Central memory CD8-positive, alpha-beta T cell (primary cell): Measurements from ENCODE around the gene ARHGAP29.

Experiments
- ATAC-seq: fragments of 150-1000 bp; cut with Tn5 transposase; replicated peaks from 2 replicates; pipeline ENCODE4 v1.10.0; 2022; ENCODE audit warnings: mild to moderate bottlenecking, moderate FRiP score, moderate number of reproducible peaks; ENCODE audit not compliant: poor library complexity, severe bottlenecking; ENCODE audit errors: extremely low read depth
- DNase-seq, 2 donors: peaks; one replicate each; pipeline ENCODE4 v3.0.0; 2021; ENCODE audit warnings: low spot score in 2 of 2
- H3K27ac Mint-ChIP-seq: one replicate; pipeline ENCODE4 v1.8.0; 2022; ENCODE audit warnings: low read depth, mild to moderate bottlenecking, moderate library complexity, mixed read lengths
- H3K27me3 Mint-ChIP-seq: one replicate; pipeline ENCODE4 v1.8.0; 2022; ENCODE audit warnings: mixed read lengths
- H3K36me3 Mint-ChIP-seq: one replicate; pipeline ENCODE4 v1.8.0; 2022; ENCODE audit warnings: mild to moderate bottlenecking, moderate library complexity, mixed read lengths; ENCODE audit not compliant: insufficient read depth
- H3K4me1 Mint-ChIP-seq: one replicate; pipeline ENCODE4 v1.8.0; 2022; ENCODE audit warnings: mixed read lengths
- H3K4me3 Mint-ChIP-seq: one replicate; pipeline ENCODE4 v1.8.0; 2022; ENCODE audit warnings: mild to moderate bottlenecking, moderate library complexity, mixed read lengths
- H3K9me3 Mint-ChIP-seq: one replicate; pipeline ENCODE4 v1.8.0; 2022; ENCODE audit warnings: mixed read lengths

Gene ARHGAP29

DNA sequence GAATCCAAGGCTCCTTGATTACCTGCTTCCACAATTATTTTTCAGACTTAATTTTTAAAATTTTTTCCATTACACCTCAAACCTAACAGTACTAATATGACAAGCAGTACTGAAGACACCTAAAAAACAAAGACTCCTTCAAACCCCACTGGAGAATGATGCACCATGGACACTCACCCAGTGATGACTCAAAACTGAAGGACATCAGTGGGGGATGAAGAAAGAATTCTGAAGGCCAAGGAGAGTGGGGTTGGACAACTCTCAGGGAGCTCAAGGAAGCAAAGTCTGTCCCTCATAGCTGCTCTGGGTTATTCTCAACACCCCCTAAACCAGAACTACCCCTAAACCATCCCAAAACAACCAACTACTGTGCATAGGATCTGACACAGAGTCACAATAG, 2.4 kb upstream of the ARHGAP29 start:
- Mint-ChIP-seq H3K27ac (no peak overlapping the region), H3K27me3 (peaks cover 89% of the 10 kb centered on the region), H3K4me3 (no peak overlapping the region), H3K36me3 (no peaks in the 10 kb centered on the region), H3K4me1 (peaks cover 12% of the 10 kb centered on the region), H3K9me3 (peaks cover 10% of the 10 kb centered on the region)
- no peak for DNase-seq
- no peak for ATAC-seq

DNA sequence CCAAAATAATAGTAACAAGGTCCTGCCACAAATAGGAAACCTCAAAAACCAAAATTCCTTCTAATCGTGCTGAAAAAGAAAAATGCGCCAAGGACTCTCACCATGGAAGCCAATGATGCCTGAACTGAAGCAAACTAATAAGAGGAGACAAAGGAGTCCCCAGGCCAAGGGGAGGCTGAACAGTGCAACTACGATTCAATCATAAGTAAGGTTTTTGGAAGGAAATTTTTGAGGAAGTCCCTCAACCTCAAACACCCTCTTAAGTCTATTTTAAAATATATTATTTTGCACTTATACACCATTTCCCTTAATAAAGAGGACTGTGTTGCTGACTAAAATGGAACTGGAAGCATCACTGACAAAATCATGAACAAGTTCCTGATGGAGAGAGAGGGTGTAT, 1.7 kb upstream of the ARHGAP29 start:
- peaks cover 10% of the 10 kb centered on the region for H3K9me3 Mint-ChIP-seq
- H3K36me3 Mint-ChIP-seq: no peaks in the 10 kb centered on the region
- DNase-seq (no peak), ATAC-seq (no peak)
- H3K27ac Mint-ChIP-seq: no peak overlapping the region
- peaks cover 89% of the 10 kb centered on the region for H3K27me3 Mint-ChIP-seq
- H3K4me1 Mint-ChIP-seq: peaks cover 12% of the 10 kb centered on the region
- H3K4me3 Mint-ChIP-seq: no peak overlapping the region

DNA sequence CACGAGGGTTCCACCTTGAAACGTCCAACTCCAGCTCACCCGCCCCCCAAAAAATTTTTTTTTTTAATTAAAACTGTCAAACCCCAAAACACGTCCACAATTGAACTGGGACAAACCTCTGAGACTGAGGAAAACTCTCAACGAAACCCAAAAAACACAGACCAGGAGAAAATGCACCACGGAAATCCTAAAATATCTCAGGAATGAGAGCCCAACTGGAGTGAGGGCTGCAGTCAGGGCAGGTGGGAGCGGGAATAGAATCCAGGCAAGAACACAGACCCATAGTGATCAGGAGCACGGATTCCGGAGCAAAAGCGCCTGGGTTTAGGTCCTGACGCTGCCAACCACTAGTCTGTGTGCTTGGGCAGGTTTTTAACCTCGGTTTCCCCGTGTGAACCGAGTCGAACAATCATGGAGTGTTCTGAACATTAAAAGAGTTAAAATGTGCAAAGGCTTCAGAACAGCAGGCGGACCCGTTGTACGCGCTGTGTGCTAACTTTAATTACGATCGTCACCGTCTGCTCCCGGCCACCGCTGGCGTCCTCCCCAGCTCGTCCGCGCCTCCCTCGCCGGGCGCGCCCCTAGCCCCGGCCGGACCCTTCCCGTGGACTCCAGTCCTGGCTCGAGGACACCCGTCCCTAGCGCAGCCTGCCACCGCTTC, 624 bp downstream of the ARHGAP29 start:
- ATAC-seq (no peak), DNase-seq (no peak)
- Mint-ChIP-seq H3K36me3 (no peaks in the 10 kb centered on the region), H3K27ac (no peak overlapping the region), H3K4me3 (peak overlapping the region; percentile 42), H3K4me1 (peaks cover 12% of the 10 kb centered on the region), H3K27me3 (peaks cover 87% of the 10 kb centered on the region), H3K9me3 (no peaks in the 10 kb centered on the region)

DNA sequence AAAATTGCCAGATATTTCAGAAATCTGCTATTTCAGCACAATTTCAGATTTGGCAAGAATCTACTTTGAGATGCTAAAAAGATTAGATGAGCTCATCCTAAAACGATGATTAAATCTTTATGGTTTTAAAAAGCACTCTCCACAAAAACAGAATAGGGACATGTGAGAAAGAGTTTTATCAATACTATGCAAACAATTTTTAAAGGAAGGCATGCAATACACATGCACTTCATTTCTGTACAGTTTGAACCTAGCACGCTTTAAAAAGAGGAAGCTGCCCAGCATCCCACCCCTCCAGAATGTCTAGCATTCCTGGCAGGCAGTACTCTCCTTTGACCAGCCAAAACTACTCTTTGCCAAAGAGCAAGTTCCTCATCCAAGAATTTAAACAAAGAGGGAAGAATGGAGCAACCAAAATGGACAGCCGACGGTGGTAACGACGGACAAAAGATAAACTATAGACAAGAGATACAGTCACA, 1.3 kb downstream of the ARHGAP29 start:
- Mint-ChIP-seq H3K27me3 (peaks cover 87% of the 10 kb centered on the region), H3K27ac (no peak overlapping the region), H3K36me3 (no peaks in the 10 kb centered on the region), H3K4me3 (peak overlapping the region; percentile 42), H3K4me1 (peaks cover 12% of the 10 kb centered on the region), H3K9me3 (no peaks in the 10 kb centered on the region)
- ATAC-seq (no peak), DNase-seq (no peak)

DNA sequence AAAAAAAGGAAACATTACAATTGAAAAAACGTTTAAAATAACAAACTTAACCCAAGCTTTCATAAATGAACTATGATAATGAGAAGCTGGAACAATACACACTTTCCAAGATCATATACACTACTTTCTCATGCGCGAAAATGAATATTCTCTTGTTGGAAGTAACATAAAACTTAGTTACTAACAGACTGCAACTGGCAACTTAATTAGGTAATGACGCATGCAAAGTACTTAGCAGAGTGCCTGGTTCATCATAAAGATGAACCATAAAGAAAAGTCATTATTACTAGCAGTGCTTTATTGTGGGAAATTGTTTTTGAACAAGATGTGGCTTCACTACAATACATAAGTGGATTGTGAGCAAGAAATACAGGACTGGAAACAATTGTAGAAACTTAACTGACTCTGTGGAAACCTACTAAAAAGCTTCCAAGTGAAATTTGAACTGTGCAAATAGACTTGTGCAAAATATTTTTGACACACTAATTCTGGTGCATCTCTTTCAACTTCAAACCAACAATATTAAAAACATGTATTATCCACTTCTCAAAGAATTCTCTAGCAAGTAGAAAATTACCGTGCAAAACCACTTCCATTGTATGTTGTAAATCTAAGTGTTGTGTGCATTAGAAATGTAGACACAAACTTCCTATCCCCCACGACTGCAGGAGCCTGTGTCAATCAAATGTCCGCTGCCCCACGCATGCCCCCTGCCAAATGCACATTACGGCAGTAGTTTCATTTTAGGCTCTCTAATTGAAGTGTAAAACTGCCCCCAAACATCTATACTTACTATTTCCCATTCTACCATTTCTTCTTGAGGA, 2.0 kb downstream of the ARHGAP29 start:
- ATAC-seq (no peak), DNase-seq (no peak)
- no peak overlapping the region for H3K27ac Mint-ChIP-seq
- H3K4me1 Mint-ChIP-seq: peaks cover 12% of the 10 kb centered on the region
- no peaks in the 10 kb centered on the region for H3K9me3 Mint-ChIP-seq
- peaks cover 82% of the 10 kb centered on the region for H3K27me3 Mint-ChIP-seq
- H3K4me3 Mint-ChIP-seq: no peak overlapping the region
- H3K36me3 Mint-ChIP-seq: no peaks in the 10 kb centered on the region

DNA sequence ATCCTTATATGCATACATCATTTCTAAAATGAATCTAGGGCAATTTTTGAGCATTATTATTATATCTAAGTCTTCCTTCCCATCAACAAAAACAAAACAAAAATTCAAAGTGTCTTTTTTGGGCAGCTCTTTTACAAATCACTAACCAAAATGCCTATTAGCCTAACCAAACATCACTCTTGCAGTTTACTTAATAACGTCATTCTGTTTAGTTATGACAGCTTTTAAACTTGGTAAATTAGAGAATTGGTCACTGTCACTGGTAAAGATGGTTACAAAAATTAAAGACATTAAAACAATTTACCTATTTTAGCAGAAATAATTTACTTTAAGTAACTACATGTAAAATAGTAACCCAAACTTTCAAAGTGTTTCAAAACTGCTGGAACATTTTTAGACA, 2.8 kb downstream of the ARHGAP29 start:
- H3K9me3 Mint-ChIP-seq: no peaks in the 10 kb centered on the region
- DNase-seq (no peak), ATAC-seq (no peak)
- peaks cover 12% of the 10 kb centered on the region for H3K4me1 Mint-ChIP-seq
- no peaks in the 10 kb centered on the region for H3K36me3 Mint-ChIP-seq
- H3K27me3 Mint-ChIP-seq: peaks cover 74% of the 10 kb centered on the region
- H3K4me3 Mint-ChIP-seq: no peak overlapping the region
- no peak overlapping the region for H3K27ac Mint-ChIP-seq

DNA sequence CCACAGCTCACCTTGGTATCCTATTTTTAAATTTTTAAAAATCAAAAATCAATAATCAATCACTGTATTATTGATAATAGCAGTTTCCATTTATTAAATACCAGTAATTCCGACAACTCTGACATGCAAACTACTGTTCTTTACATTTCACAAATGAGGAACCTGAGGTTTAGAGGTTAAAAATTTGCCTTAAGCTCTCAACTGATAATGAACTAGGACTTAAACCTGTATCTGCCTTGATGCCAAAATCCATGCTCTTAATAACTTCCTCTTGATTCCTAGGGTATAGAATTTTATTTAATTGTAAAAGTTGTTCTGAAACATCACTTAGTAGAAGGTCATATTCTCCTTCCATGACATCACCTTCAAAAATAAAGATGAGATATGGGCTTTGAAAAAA, 5.6 kb downstream of the ARHGAP29 start:
- DNase-seq: no peak
- ATAC-seq: no peak
- Mint-ChIP-seq H3K36me3 (no peaks in the 10 kb centered on the region), H3K9me3 (no peaks in the 10 kb centered on the region), H3K4me1 (peaks cover 12% of the 10 kb centered on the region), H3K27ac (no peak overlapping the region), H3K4me3 (no peak overlapping the region), H3K27me3 (peaks cover 55% of the 10 kb centered on the region)

DNA sequence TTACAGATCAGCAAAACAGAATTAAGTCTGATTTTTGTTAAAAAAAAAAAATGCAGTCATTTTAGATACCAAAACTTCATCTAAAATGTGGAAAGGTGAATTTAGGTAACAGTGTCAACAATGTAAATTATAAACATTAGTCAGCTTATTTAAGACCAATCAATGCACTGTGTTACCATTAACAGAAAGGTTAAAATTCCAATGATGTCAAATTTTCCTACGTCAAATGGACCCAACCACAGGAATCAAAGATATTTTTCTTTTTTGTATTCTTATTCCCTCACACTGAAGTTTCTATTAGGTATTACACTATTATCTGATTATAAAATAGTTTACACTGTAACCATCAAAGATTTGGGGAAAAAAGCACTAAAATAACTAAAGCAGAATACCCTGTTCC, 6.5 kb downstream of the ARHGAP29 start:
- Mint-ChIP-seq H3K9me3 (no peaks in the 10 kb centered on the region), H3K4me1 (peaks cover 3% of the 10 kb centered on the region), H3K27me3 (peaks cover 47% of the 10 kb centered on the region), H3K4me3 (no peak overlapping the region), H3K27ac (no peak overlapping the region), H3K36me3 (no peaks in the 10 kb centered on the region)
- DNase-seq (no peak), ATAC-seq (no peak)

DNA sequence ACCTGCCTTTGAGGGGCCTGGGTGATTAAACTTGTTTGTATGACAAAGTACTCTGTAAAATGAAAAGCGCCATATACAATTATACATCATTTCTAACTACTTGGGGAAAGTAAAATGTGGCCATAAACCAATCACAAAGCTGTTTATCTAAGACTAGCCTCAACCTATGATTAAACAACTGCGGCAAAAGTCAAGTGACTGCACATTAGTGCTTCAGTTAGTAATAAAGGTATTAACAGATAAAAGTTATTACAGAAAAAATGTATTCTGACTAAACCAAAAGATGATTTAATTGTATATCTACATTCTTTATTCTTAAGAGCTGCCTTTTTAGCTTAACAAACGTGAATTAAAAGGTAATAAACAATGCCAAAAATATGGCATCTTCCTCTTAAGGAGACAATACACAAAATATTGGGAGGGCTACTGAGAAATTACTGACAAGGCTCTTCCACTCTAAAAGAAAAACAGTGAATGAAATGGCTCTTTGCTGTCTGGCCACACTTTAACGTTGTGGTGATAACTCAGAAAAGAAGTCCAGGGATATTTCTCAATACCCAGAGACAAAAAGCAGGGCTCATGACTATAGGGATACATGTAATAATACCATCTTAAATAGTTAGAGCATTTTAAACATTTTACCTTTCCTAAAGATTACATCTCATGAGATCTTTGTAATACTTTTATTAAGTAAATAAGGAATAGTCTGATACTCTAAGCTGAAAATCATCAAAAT, 8.6 kb downstream of the ARHGAP29 start:
- H3K4me3 Mint-ChIP-seq: no peak overlapping the region
- H3K36me3 Mint-ChIP-seq: no peaks in the 10 kb centered on the region
- ATAC-seq (no peak), DNase-seq (no peak)
- no peaks in the 10 kb centered on the region for H3K9me3 Mint-ChIP-seq
- H3K27ac Mint-ChIP-seq: no peak overlapping the region
- H3K4me1 Mint-ChIP-seq: no peaks in the 10 kb centered on the region
- H3K27me3 Mint-ChIP-seq: peaks cover 27% of the 10 kb centered on the region

DNA sequence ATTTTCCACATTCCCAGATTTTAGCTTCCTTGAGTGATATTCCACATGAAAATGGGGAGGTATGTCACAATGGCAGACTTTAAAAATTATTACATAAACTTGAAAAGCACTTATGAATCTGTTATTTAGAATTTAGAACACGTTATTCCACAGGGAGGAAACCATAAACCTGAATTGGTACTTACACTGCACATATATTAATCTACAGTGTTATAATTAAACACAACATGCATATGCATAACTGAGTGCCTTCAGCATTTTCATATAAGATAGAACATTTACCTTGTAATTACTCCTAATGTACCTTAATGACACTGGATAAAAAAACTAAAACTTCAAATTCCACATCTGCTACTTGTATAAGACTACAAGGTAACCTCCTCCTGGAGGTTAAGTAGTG, 9.8 kb downstream of the ARHGAP29 start:
- ATAC-seq: no peak
- no peaks in the 10 kb centered on the region for H3K36me3 Mint-ChIP-seq
- H3K27me3 Mint-ChIP-seq: peaks cover 16% of the 10 kb centered on the region

DNA sequence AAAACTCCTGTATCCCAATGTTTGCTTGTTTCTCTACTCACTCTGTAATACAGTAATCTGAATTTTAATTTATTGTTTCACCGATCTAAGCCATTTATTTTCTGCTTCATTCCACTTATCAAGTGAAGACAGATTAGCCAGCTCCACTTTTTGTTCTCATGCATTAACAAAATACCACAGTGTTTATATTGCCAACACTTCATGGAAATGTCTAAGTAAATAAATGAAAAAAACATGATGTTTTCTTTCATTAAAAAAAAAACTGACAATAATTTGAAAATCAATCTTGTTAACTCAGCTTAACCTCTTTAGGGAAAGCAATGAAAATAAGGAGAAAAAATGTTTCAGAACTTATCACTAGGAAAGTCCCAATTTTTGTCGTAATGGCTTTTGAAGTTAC, 11.5 kb downstream of the ARHGAP29 start:
- Mint-ChIP-seq H3K4me1 (no peaks in the 10 kb centered on the region), H3K36me3 (no peaks in the 10 kb centered on the region), H3K27ac (no peak overlapping the region), H3K4me3 (no peak overlapping the region), H3K27me3 (no peaks in the 10 kb centered on the region), H3K9me3 (no peaks in the 10 kb centered on the region)
- DNase-seq (no peak), ATAC-seq (no peak)

More for the DNA sequence above, 9.8 kb downstream of the ARHGAP29 start:
- DNase-seq: no peak
- no peaks in the 10 kb centered on the region for H3K4me1 Mint-ChIP-seq
- no peak overlapping the region for H3K27ac Mint-ChIP-seq
- no peak overlapping the region for H3K4me3 Mint-ChIP-seq
- H3K9me3 Mint-ChIP-seq: no peaks in the 10 kb centered on the region

DNA sequence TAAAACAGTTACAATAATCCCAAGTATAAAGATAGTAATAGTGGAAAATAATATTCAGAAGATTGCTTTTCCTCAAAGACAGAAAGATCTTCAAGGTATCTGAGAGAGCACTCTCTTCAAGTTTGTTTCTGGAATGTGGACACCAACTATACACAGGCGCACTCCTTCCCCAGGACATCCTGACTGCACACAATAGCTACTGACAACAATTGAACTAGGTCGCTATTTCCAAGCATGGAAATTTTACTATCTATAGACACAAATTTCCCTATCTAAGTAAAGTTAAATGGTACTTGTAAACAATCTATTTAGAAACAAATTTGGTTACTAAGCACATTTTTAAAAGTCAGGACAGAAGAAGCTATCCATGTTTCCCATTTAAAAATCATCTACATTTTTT, 19.1 kb downstream of the ARHGAP29 start:
- Mint-ChIP-seq H3K9me3 (no peaks in the 10 kb centered on the region), H3K4me1 (no peaks in the 10 kb centered on the region), H3K4me3 (no peak overlapping the region), H3K36me3 (no peaks in the 10 kb centered on the region), H3K27ac (no peak overlapping the region), H3K27me3 (peaks cover 10% of the 10 kb centered on the region)
- DNase-seq: no peak
- no peak for ATAC-seq
